Cardiac muscle cell (in vitro differentiated cells and primary cell): ENCODE measurements around the gene ZFYVE1. TPM values are rescaled to one million over a fixed set of nuclear protein-coding genes. Genes with fewer than 3 reads are reported as not detected.

Experiments
- DNase-seq, 2 donors: peaks; one replicate each; pipeline versions ENCODE4 v3.0.0 to v3.0.0-alpha.2; 2010 to 2017; ENCODE audit warnings: low read depth in 1 of 2, low spot score in 1 of 2
- H3K27ac ChIP-seq: fragments of 200-600 bp; sonication (generic); 2 replicates; pipeline ENCODE4 v1.5.1; 2016
- H3K27me3 ChIP-seq: fragments of 200-600 bp; sonication (generic); 2 replicates; pipeline ENCODE4 v1.6.0; 2016; ENCODE audit warnings: control low read depth
- H3K36me3 ChIP-seq: fragments of 200-600 bp; sonication (generic); 2 replicates; pipeline ENCODE4 v1.5.1; 2016; ENCODE audit warnings: control low read depth
- H3K4me1 ChIP-seq: fragments of 200-600 bp; sonication (generic); 2 replicates; pipeline ENCODE4 v1.8.1; 2017; ENCODE audit warnings: low read depth, mild to moderate bottlenecking, mixed run types
- H3K4me3 ChIP-seq: fragments of 200-600 bp; sonication (generic); 2 replicates; pipeline ENCODE4 v1.5.1; 2016; ENCODE audit warnings: mild to moderate bottlenecking
- H3K9me3 ChIP-seq: fragments of 200-600 bp; sonication (generic); 2 replicates; pipeline ENCODE4 v1.5.1; 2017; ENCODE audit warnings: low read depth, mild to moderate bottlenecking, control low read depth
- polyA plus RNA-seq: library from polyadenylated mRNA; unstranded; fragments of >200 nt; fragmentation: Nextera tagmentation; extraction: Ambion mirVana; gene quantifications from 2 replicates; pipeline ENCODE4 v1.2.1, GENCODE V29; 2016
- total RNA-seq: library from RNA; depleted of rRNA; stranded (reverse); fragments of >200 nt; gene quantifications from 2 replicates; pipeline ENCODE4 v1.2.3, GENCODE V29; 2016
- TF ChIP-seq, protein P1 (sequence below): IDR thresholded peaks from 2 replicates; pipeline ENCODE4 v1.5.1; 2012; ENCODE audit warnings: low read depth, mild to moderate bottlenecking, low read length

ZFYVE1 gene
- total and polyA plus RNA-seq, 2 experiments from 2014 or later, result 16.6 to 18.5 TPM

DNA sequence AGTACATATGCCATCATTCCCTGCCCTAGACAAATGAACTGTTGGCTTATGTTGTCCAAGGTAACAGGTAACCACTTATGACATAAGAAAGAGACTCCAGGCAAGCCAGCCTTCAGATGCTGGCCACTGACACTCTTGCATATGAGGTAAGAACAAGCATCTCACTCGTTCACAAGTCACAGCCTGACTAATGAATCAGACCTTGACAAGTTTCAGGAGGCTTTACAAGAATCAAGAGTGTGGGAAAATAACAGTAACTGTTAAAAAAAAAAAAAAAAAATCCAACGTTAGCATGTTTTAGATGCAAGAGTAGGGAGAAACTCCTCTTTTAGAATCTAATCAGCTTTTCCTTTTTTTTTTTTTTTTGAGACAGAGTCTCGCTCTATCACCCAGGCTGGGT is 40.7 kb downstream of the ZFYVE1 start:
- TF ChIP-seq, protein P1, sequence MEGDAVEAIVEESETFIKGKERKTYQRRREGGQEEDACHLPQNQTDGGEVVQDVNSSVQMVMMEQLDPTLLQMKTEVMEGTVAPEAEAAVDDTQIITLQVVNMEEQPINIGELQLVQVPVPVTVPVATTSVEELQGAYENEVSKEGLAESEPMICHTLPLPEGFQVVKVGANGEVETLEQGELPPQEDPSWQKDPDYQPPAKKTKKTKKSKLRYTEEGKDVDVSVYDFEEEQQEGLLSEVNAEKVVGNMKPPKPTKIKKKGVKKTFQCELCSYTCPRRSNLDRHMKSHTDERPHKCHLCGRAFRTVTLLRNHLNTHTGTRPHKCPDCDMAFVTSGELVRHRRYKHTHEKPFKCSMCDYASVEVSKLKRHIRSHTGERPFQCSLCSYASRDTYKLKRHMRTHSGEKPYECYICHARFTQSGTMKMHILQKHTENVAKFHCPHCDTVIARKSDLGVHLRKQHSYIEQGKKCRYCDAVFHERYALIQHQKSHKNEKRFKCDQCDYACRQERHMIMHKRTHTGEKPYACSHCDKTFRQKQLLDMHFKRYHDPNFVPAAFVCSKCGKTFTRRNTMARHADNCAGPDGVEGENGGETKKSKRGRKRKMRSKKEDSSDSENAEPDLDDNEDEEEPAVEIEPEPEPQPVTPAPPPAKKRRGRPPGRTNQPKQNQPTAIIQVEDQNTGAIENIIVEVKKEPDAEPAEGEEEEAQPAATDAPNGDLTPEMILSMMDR, result no peak
- Histone ChIP-seq H3K9me3 (no peaks in the 10 kb centered on the region), H3K4me1 (peaks cover 7% of the 10 kb centered on the region), H3K27me3 (no peaks in the 10 kb centered on the region), H3K4me3 (no peak overlapping the region), H3K36me3 (no peaks in the 10 kb centered on the region), H3K27ac (no peak overlapping the region)
- no peak for DNase-seq

- H3K27ac ChIP-seq, result peak overlapping the region; percentile 77
- H3K4me3 ChIP-seq, result no peak overlapping the region
- no peaks in the 10 kb centered on the region for H3K27me3 ChIP-seq
- H3K4me1 ChIP-seq, result peaks cover 7% of the 10 kb centered on the region
- no peaks in the 10 kb centered on the region for H3K9me3 ChIP-seq
- TF ChIP-seq, protein P1, result no peak
- peaks cover 8% of the 10 kb centered on the region for H3K36me3 ChIP-seq
- no peak for DNase-seq
Measured at GRCh38 chr14:72982146-72982708, 44.7 kb downstream of the ZFYVE1 start.

DNA sequence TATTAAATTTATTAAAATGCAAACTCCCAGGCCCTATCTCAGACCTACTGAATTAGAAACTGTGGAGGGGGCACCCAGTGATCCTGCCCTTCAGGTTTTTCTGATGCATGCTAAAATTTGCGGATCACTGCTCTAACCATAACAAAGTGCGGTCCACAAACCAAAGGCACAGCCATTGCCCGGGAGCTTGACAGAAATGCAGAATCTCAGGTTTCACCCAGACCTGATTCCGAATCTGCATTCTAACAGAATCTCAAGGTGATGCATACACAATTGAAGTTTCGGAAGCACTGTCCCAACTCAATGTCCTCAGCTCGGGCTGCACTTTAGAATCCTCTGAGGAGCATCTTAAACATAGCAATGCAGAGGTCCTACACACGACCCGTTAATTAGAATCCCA is 46.0 kb downstream of the ZFYVE1 start:
- TF ChIP-seq, protein P1, result no peak
- Histone ChIP-seq H3K36me3 (peaks cover 9% of the 10 kb centered on the region), H3K4me1 (peaks cover 7% of the 10 kb centered on the region), H3K27me3 (no peaks in the 10 kb centered on the region), H3K4me3 (no peak overlapping the region), H3K9me3 (no peaks in the 10 kb centered on the region), H3K27ac (no peak overlapping the region)
- DNase-seq, result no peak

GRCh38 chr14:72978856-72979255 is 48.0 kb downstream of the ZFYVE1 start:
- Histone ChIP-seq H3K4me1 (peaks cover 7% of the 10 kb centered on the region), H3K27ac (no peak overlapping the region), H3K4me3 (no peak overlapping the region), H3K9me3 (no peaks in the 10 kb centered on the region), H3K27me3 (no peaks in the 10 kb centered on the region), H3K36me3 (peaks cover 25% of the 10 kb centered on the region)
- DNase-seq, result no peak
- TF ChIP-seq, protein P1, result no peak

GRCh38 chr14:72975770-72976169 is 51.1 kb downstream of the ZFYVE1 start:
- no peaks in the 10 kb centered on the region for H3K27me3 ChIP-seq
- DNase-seq, result no peak
- no peaks in the 10 kb centered on the region for H3K4me1 ChIP-seq
- H3K36me3 ChIP-seq, result peaks cover 31% of the 10 kb centered on the region
- no peak overlapping the region for H3K27ac ChIP-seq
- no peaks in the 10 kb centered on the region for H3K9me3 ChIP-seq
- H3K4me3 ChIP-seq, result no peak overlapping the region
- TF ChIP-seq, protein P1, result no peak

- DNase-seq, result no peak
- Histone ChIP-seq H3K4me1 (no peaks in the 10 kb centered on the region), H3K9me3 (no peaks in the 10 kb centered on the region), H3K4me3 (no peak overlapping the region), H3K27me3 (no peaks in the 10 kb centered on the region), H3K27ac (no peak overlapping the region), H3K36me3 (peaks cover 34% of the 10 kb centered on the region)
- TF ChIP-seq, protein P1, result no peak
Measured at GRCh38 chr14:72974661-72975060, 52.2 kb downstream of the ZFYVE1 start.
